ENCODE data around the gene MAP2K2. TPM values are rescaled to one million over a fixed set of nuclear protein-coding genes. Genes with fewer than 3 reads are reported as not detected.

The MAP2K2 gene
- total and polyA plus RNA-seq, 12 donors, result 91.5 to 288 (median 116) TPM

DNA sequence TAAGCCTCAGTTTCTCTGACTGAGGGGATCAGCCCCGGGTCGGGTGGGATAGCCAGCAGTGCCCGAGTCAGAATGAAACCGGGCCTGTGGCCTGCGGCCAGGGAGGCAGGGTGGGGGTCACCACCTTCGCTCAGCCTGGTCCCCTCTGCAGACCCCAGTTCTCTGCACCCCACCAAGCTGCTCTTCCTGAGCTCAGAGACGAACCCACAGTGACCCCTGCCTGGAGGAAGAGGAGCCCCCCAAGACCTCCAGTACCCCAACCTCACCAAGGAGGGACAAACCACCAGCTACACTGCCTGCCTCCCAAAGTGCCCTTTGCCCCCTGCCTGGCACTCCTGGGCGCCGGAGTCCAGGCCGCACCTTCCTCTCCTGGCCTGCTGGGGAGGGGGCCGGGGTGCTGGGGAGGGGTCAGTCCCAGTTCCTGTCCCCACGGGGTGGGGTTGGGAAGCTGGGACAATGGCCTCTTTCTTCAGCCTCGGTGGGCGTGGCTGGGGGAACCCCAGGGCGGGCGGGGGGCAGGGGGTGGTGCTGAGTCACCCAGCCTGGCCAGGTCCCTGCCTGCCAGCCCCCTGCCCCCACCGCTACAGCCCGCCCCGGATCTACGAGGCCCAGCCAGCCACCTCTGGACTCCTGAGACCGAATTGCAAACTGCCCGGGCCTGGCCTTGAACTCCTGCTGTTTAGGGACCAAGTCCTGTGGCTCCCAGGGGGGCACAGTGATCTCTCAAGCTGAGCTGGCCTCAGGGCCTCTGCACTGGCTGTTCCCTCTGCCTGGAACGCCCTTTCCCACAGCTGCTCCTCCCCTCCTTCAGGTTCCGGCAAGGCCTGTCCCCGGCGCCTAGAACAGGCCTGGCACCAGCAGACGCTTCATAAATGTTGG, 71.6 kb downstream of the MAP2K2 start:
- H3K9me3 ChIP-seq, result no peaks in the 10 kb centered on the region
- peaks cover 0 to 92% (median 31%) of the 10 kb centered on the region in 9 donors for H3K36me3 ChIP-seq
- no peaks in the 10 kb centered on the region for H3K27me3 ChIP-seq
- H3K27ac ChIP-seq, result peak overlapping the region in 9 of 10 donors; percentile 35 to 82 (median 71)
- 50 to 60% methylated on average over 27 of the region's 27 CpGs for whole genome bisulfite sequencing, 2 donors
- intact Hi-C loops (cut with DNase I), result no loop called here
- H3K4me1 ChIP-seq, result peaks cover 14 to 53% (median 37%) of the 10 kb centered on the region in 9 donors
- TF ChIP-seq, protein P1, sequence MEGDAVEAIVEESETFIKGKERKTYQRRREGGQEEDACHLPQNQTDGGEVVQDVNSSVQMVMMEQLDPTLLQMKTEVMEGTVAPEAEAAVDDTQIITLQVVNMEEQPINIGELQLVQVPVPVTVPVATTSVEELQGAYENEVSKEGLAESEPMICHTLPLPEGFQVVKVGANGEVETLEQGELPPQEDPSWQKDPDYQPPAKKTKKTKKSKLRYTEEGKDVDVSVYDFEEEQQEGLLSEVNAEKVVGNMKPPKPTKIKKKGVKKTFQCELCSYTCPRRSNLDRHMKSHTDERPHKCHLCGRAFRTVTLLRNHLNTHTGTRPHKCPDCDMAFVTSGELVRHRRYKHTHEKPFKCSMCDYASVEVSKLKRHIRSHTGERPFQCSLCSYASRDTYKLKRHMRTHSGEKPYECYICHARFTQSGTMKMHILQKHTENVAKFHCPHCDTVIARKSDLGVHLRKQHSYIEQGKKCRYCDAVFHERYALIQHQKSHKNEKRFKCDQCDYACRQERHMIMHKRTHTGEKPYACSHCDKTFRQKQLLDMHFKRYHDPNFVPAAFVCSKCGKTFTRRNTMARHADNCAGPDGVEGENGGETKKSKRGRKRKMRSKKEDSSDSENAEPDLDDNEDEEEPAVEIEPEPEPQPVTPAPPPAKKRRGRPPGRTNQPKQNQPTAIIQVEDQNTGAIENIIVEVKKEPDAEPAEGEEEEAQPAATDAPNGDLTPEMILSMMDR (IDR thresholded peaks at IDR 0.05), result no peak
- H3K4me3 ChIP-seq, result peak overlapping the region in 4 of 10 donors; percentile 1 to 20 (median 13)
- ATAC-seq, result peak; percentile 29 to 74 (median 47)
- peak in 1 of 2 donors; percentile 56 for DNase-seq

DNA sequence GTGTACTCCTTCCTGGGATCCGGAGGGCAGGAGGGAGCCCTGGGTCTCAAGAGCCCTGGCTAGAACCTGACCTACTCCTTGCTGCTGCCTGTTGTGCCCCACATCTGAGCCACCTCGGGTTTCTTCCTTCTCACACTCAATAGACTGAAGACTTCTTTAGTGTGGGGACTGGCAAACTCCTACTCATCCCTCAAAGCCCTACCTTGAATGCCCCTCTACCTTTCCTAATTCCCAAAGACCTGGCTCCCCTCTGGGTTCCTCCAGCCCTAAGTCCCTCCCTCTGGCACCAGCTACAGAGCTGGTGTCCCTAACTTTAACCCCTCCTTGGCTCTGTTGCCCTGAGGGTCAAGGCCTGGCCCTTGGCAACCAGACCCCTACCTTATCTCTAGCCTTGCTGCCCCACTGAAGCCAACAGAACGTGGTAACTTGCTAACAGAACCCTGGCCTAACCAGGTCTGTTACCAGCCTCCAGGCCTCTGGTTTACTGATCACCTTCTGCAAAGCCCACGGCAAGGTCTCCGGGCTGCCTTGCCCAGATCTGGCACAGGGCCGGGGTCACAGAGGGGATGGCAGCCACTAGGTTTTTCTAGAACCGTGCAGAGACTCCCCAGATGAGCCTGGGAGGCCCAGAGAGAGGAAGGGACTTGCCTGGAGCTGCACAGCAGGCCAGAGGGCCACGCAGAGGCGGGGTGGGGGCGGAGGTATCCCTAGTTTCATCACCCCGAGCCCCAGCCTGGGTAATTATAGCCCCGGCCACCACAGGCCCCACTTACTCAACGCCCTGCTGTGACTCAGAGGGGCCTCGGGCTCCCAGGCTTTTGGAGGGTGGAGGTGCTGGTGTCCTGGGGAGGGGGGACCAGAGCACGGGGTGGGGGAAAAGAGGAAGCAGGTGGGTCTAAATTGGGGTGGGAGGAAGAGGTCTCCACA, 72.5 kb downstream of the MAP2K2 start:
- Histone ChIP-seq H3K4me3 (no peak overlapping the region), H3K27ac (peak overlapping the region in 9 of 10 donors; percentile 35 to 82 (median 71)), H3K9me3 (no peaks in the 10 kb centered on the region), H3K36me3 (peaks cover 0 to 95% (median 35%) of the 10 kb centered on the region in 9 donors), H3K27me3 (no peaks in the 10 kb centered on the region), H3K4me1 (peaks cover 14 to 52% (median 35%) of the 10 kb centered on the region in 9 donors)
- TF ChIP-seq, protein P1 (IDR thresholded peaks at IDR 0.05), result no peak
- peak in 2 of 8 donors; percentile 12 to 36 for ATAC-seq
- no peak for DNase-seq
- intact Hi-C loops (cut with DNase I), result no loop called here
- WGBS, 2 donors, result 85 to 86% methylated on average over 15 of the region's 15 CpGs

DNA sequence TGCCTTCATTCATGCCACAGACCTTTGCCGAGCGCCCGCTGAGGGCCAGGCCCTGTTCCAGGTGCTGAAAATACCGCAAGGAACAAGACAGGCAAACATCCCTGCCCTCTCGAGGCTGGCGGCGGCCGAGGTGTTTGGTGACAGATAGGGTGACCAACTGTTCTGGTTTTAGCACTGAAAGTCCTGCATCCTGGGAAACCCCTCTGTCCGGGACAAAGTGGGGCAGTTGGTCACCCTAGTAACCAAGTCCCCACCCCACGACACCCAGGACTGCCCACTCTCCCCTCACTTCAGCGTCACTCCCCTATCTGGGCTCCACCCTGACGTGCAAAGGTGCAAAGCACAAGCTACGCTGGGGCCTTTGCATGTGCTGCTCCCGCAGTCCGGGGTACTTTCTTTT, 74.5 kb downstream of the MAP2K2 start:
- ATAC-seq, result peak in 6 of 8 donors; percentile 38 to 89 (median 68)
- 51 to 55% methylated on average over 15 of the region's 15 CpGs for WGBS, 2 donors
- peaks cover 0 to 96% (median 33%) of the 10 kb centered on the region in 9 donors for H3K36me3 ChIP-seq
- H3K9me3 ChIP-seq, result no peaks in the 10 kb centered on the region
- intact Hi-C loops (cut with DNase I), result no loop called here
- no peaks in the 10 kb centered on the region for H3K27me3 ChIP-seq
- peaks cover 14 to 52% (median 35%) of the 10 kb centered on the region in 9 donors for H3K4me1 ChIP-seq
- no peak overlapping the region for H3K4me3 ChIP-seq
- TF ChIP-seq, protein P1 (IDR thresholded peaks at IDR 0.05), result peak in 1 of 9 donors; percentile 7
- H3K27ac ChIP-seq, result peak overlapping the region in 5 of 10 donors; percentile 4 to 53 (median 25)
- peak; percentile 60 to 68 for DNase-seq

Data from heart right ventricle (tissue), 16 donors.